Placental pericyte (primary cell): ENCODE data around the gene JAML. TPM values are rescaled to one million over a fixed set of nuclear protein-coding genes. Genes with fewer than 3 reads are reported as not detected.

Source experiments
- small RNA-seq: library from RNA; depleted of rRNA; stranded (forward); fragments of <200 nt; gene quantifications from one replicate; pipeline ENCODE3, GENCODE V24; 2012; ENCODE audit warnings: low replicate concordance
- total RNA-seq: library from RNA; depleted of rRNA; stranded (reverse); fragments of >200 nt; gene quantifications from 2 replicates; pipeline ENCODE4 v1.2.3, GENCODE V29; 2012

The JAML gene
- 0.29 TPM in 1 of 2 replicates, not detected in the other for total RNA-seq

GRCh38 chr11:118224511-118225188 is at the start of gene JAML:
Gene JAML, minus strand, starts transcription at chr11:118225011. Its CDS starts 10,145 bp downstream, at chr11:118214866.

GRCh38 chr11:118263695-118264568 is 39.1 kb upstream of the JAML start, which contains the start of gene MPZL2:
Gene MPZL2, minus strand, starts transcription at chr11:118264297. Its CDS starts 144 bp downstream, at chr11:118264153.

GRCh38 chr11:118251858-118252652 is 27.2 kb upstream of the JAML start, which contains the start of gene MPZL3:
Gene MPZL3, minus strand, starts transcription at chr11:118252365. Its CDS starts 71 bp downstream, at chr11:118252294.

GRCh38 chr11:118175993-118176777 is 48.6 kb downstream of the JAML start, which contains the start of gene SCN2B:
Gene SCN2B, minus strand, starts transcription at chr11:118176639. Its CDS starts 208 bp downstream, at chr11:118176431.

GRCh38 chr11:118152552-118153471 is 72.0 kb downstream of the JAML start, which contains the start of gene SCN4B:
Gene SCN4B, minus strand, starts transcription at chr11:118152823. Its CDS starts 150 bp downstream, at chr11:118152673.

Small RNA genes lying within 50 kb of the gene (small RNA-seq; reads per million reads assigned to genes)
- gene HSPE1P18, result not detected

Other genes starting within 250 kb of the JAML start
- not detected in 2 replicates for gene IL10RA, start 238.6 kb downstream of the JAML start, total RNA-seq
- not detected in 2 replicates for gene TMPRSS4, start 147.9 kb downstream of the JAML start, total RNA-seq
- not detected in 2 replicates for gene SMIM35, start 138.0 kb downstream of the JAML start, total RNA-seq
- gene SCN4B, start 72.2 kb downstream of the JAML start, total RNA-seq, result not detected in 2 replicates
- gene SCN2B, start 48.4 kb downstream of the JAML start, total RNA-seq, result not detected in 2 replicates
- 0.44 and 0.86 TPM in 2 replicates for gene MPZL3, start 27.4 kb upstream of the JAML start, total RNA-seq
- not detected in 2 replicates for gene MPZL2, start 39.3 kb upstream of the JAML start, total RNA-seq
- gene CD3E, start 79.7 kb upstream of the JAML start, total RNA-seq, result not detected in 2 replicates
- not detected in 2 replicates for gene CD3D, start 117.7 kb upstream of the JAML start, total RNA-seq
- gene CD3G, start 119.3 kb upstream of the JAML start, total RNA-seq, result not detected in 2 replicates
- gene UBE4A, start 134.6 kb upstream of the JAML start, total RNA-seq, result 50.1 and 82.6 TPM in 2 replicates
- 28.5 and 28.7 TPM in 2 replicates for gene ATP5MG, start 176.6 kb upstream of the JAML start, total RNA-seq
- gene KMT2A, start 211.5 kb upstream of the JAML start, total RNA-seq, result 39.0 and 46.8 TPM in 2 replicates